Activated CD4-positive, alpha-beta T cell treated with anti-CD3 and anti-CD28 coated beads, Interleukin-10, Interleukin-2, amounts not matched to agents 100 ng/mL and 50 ng/mL, durations not matched to agents 16 hours and 8 hours (primary cell): Measurements from ENCODE around the gene CENPP.

Experiments used
- DNase-seq: peaks from one replicate; pipeline ENCODE4 v3.0.0-alpha.2; 2020

The CENPP gene

DNA sequence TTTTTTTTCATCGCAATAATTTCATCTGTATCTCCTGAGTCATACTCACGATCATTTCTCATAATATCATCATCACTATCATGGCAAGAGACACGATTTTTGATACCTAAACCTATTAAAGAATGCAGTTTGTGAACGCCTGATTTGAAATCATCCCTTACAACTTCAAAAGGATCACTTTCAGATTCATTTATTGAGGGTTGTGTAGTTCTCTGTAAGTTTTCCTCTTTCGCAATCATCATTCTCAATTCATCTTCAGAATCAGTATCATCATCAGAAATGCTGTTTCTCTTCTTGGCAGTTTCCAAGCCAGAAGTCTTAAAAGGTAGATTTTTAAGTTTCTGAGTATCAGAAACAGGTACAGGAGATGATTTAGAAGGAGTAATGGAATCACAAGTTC lies 10.3 kb upstream of the CENPP start:
- DNase-seq: no peak

- no peak for DNase-seq
Measured at GRCh38 chr9:92324431-92324830, 1.3 kb upstream of the CENPP start.

- no peak for DNase-seq
Measured at GRCh38 chr9:92324889-92325268, 874 bp upstream of the CENPP start.

DNA sequence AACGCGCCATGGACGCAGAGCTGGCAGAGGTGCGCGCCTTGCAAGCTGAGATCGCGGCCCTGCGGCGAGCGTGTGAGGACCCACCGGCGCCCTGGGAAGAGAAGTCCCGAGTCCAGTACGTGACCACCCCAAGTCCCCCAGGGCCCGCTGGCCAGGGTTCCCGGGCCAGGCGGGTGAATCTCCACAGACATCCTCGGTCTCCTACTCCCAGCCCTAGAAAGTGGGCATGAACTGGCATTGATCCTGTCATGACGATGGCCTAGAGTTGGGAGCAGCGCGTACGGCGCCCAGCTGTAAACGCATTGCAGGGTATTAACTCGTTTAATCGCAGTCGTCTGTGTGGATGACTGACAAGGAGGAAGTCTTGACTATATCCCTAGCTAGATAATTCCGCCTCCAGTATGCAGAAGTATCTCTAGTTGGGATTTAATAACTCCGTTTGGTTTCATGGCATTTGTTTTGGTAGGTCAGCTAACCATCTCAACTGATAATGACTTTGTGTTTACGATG lies 293 bp downstream of the CENPP start:
- no peak for DNase-seq

- no peak for DNase-seq
Measured at GRCh38 chr9:92327283-92327850, 1.6 kb downstream of the CENPP start.

GRCh38 chr9:92328225-92328624 lies 2.5 kb downstream of the CENPP start:
- DNase-seq: no peak

DNA sequence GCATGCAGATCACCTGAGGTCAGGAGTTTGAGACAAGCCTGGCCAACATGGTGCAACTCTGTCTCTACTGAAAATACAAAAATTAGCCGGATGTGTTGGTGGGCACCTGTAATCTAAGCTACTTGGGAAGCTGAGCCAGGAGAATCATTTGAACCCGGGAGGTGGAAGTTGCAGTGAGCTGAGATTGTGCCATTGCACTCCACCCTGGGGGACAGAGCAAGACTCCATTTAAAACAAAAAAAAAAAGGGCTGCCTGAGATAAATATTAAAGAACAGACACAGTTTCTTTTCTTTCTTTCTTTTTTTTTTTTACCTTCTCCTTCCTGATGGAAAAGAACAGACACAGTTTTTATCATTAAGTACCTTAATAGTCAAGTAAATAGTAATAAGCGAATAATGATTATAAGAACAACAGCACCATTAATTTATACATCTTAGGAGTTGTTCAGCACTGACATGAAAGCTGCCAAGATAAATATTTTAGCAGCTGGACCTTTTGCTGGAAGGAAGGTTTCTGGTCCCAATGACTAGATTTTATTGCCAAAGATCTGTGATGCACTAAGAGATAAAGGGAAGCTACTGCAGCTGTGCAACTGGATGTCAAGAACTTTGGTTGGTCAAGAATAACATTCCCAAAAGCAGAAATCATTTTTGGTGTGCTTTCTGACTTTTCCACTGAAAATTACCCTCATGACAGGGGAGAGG lies 7.0 kb downstream of the CENPP start:
- no peak for DNase-seq

DNA sequence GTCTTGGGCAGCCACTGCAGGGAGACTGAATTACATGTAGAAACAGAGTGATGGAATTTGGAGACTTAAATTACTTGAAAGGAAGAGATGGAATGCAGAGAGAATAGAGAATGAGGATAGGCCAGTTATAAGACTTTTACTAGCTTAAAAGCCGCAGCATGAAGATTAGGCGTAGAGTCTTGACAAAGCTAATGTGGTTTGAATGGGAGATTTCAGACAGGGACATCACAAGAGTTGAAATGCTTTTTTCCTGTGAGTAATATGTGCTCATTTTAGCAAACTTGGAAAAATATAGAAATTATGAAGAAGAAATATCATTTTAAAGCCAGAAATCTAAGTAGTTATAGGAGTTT lies 7.5 kb downstream of the CENPP start:
- no peak for DNase-seq

- DNase-seq: no peak
Measured at GRCh38 chr9:92341578-92341977, 15.8 kb downstream of the CENPP start.

GRCh38 chr9:92342825-92343488 lies 17.2 kb downstream of the CENPP start:
- no peak for DNase-seq

- DNase-seq: no peak
Measured at GRCh38 chr9:92345582-92345981, 19.8 kb downstream of the CENPP start.

DNA sequence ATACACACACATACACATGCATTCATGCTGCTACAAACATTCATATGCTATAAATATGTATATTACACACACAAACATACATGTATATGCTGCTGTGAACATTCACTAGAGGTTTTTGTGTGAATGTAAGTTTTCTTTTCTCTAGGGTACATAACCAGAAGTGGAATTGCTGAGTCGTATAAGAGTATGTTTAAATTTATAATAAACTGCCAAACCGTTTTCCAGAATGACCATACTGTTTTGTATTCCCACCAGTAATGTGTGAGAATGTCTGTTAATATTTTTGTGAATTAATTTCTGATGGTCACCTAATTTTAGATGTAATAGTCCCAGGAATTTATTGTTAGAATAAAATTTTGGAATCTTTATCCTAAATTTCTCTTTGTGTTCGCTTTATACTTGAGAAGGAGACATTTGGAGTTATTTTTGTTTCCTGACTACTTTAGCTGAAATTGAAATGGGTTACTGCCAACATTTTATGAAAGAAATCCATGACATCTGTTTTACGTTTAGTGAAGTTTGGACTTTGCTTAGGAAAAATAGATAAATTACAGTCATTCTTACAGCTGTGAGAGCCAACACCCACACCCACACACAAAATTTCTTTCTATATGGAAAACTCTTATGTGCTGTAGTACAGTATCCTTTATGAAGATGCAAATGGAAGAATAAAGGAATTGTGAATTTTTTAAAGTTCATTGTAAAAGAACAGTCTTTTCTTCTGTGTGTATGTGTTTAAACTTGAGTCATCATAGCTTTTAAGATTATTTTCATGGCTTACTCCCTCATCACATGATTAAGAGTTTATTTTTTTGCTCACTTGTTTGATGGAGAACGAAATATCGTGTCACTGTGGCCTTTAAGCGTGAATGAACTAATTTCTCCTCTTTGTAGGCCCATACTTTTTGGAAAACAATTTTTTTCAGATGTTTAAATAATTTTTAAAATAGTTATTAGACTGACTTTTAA lies 24.3 kb downstream of the CENPP start:
- DNase-seq: no peak

GRCh38 chr9:92350740-92351133 lies 25.0 kb downstream of the CENPP start:
- no peak for DNase-seq

DNA sequence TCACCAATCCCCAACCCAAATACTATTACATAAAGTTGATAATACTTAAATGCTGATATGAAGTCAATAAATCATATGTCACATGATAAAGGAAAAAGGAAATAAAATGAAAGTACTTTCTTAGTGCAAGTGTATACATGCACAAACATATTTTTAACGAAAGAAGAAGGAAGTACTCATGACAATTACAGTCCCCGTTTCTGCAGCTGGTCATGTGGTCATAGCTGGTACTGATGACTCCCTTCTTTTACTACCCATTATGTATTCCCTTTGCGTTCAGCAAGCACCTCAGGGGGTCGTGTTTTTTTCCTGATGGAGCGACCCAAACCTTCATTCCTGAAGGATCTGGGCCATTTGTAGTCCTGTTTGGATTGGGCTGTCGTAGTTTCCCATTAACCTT lies 27.3 kb downstream of the CENPP start:
- no peak for DNase-seq

DNA sequence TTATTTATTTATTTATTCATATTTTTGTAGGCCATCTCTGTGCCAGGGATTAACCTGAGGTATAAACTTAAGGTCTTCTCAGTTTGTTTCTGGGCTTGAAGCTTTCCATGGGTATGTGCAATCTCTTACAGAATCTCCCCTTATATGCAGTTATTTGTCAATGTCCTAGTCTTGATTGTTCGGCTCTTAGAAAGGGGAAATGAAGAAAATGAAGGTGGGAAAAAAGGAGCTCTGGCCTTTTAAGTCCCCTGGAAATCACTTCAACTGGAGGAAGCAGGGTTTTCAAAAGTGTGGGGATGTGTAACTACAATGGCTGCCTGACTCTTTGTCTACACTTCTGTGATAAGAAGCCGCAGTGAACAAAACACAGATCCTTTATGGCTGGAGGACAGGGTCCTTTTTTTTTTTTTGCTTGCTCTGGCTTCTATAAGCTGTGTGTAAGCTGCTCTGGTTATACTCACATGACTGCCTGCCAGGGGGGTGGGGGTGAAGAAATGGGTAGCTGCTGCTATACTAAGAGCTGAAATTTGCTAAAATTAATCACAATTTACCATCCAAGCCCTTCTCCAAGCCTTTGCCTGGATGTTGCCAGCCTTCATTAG lies 33.7 kb downstream of the CENPP start:
- DNase-seq: no peak

DNA sequence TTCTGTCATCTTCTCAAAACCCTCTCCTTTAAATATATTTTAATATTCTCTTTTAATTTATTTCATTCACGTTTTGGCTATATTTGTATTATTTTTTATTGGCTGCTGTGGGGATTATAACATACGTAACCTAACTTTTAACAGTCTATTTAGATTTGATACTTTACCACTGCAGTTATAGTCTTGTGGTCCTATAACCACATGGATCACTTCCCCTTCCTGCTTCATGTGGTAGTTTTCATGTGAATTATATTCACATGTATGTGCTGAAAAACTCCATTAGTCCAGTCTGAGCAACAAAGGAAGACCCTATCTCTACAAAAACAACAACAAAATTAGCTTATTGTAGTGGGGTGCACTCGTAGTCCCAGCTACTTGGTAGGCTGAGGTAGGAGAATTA lies 34.3 kb downstream of the CENPP start:
- DNase-seq: no peak

GRCh38 chr9:92369075-92369474 lies 43.3 kb downstream of the CENPP start:
- DNase-seq: no peak

- no peak for DNase-seq
Measured at GRCh38 chr9:92373167-92373566, 47.4 kb downstream of the CENPP start.

GRCh38 chr9:92377876-92378275 lies 52.1 kb downstream of the CENPP start:
- DNase-seq: no peak

- no peak for DNase-seq
Measured at GRCh38 chr9:92378865-92379560, 53.3 kb downstream of the CENPP start.

DNA sequence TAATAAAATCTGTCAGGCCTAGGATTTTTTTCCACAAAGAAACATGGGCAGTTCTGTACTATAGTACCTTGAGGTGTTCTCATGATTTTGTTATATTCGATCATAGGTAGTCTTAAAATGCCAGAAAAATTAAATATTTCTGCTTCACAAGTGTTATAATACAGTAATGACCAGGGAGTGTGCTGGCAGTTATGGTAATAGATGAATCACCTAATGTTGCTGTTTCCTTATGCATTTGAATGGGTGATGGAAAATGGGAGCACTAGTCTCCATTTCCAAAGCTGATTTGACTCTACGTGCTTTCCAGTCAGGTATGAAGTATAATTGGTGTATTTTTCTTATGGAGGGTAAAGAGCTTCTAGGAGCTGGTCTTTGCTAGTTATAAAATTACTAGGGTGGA lies 54.9 kb downstream of the CENPP start:
- DNase-seq: no peak

DNA sequence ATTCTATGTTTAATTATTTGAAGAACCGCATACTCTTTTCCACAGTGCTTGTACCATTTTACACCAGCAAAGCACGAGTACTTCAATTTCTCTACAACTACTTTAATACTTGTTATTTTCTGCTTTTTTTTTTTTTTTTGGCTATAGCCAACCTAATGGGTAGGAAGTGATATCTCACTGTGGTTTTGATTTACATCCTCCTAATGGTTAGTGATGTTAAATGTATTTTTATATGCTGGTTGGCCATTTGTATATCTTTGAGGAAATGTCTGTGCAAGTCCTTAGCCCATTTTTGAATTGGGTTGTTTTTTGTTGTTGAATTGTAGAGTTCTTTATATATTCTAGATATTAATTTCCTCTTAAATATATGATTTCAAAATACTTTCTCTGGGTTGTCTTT lies 56.0 kb downstream of the CENPP start:
- no peak for DNase-seq
